Activated CD4-positive, alpha-beta T cell treated with anti-CD3 and anti-CD28 coated beads for 24 hours (primary cell): ENCODE measurements around the gene TIAM2.
A peak's percentile ranks its signal among the peaks of the same experiment; 100 is the strongest.
"Not testable (repeated sequence)": the region's sequence is repeated elsewhere in the genome, so short reads cannot be mapped to it uniquely, and the experiment has no call there.

Experiments
- DNase-seq, 2 donors: peaks; one replicate each; pipeline ENCODE4 v3.0.0-alpha.2; 2020; ENCODE audit warnings: low read depth in 2 of 2

TIAM2 gene

DNA sequence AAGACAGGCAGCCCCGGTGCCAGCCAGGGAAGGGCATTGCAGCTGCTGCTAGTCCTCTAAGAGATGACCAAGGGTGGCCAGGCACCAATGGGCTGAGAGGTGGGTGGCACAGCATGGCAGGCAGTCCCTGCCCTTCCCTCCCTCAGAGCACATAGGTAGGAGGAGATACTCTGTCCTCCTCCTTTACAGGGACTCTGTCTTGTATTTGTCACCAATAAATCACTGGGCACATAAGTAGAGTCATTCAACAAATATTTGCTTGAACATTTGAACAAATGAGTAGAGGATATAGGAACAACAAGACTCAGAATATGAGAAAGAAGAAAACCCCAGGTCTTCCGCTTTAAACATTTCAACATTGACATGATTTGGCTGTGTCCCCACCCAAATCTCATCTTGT is 199.3 kb downstream of the TIAM2 start:
- no peak for DNase-seq

DNA sequence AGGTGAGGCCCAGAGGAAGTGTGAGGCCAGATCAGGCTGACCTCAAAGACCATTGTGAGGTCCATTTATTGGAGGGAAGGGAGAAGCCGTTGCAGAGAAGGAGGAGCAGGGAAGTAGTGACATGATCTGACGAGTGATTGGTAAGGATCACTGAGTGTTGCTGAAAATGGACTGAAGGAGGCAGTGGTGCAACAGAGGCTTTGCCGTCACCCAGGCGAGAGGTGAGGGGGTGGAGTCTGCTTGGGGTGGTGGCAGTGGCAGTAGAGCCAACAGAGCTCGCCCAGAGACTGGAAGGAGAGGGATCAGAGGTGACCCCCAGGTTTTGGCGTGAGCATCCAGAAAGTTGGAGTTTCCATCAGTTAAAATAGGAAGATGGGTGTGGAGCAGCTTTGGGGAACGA is 200.8 kb downstream of the TIAM2 start:
- DNase-seq = no peak

DNA sequence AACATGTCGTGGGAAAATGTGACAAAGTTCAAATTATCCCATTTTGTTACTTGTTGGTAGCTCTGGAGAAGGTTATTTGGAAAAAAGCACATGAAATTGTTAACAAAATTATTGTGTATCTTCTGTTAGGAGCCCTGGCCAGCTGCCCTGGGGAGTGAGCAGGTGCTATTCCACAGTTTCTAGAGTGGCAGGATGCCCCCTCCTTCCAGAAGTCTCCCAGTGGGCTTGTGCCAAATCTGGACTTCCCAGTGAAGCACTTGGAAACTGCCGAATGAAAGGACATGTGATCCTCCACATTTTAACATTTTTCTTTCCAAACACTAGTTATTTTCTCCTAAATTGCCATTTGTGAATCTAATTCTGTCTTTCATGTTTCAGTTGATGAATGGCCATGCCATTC is 201.8 kb downstream of the TIAM2 start:
- DNase-seq = no peak

DNA sequence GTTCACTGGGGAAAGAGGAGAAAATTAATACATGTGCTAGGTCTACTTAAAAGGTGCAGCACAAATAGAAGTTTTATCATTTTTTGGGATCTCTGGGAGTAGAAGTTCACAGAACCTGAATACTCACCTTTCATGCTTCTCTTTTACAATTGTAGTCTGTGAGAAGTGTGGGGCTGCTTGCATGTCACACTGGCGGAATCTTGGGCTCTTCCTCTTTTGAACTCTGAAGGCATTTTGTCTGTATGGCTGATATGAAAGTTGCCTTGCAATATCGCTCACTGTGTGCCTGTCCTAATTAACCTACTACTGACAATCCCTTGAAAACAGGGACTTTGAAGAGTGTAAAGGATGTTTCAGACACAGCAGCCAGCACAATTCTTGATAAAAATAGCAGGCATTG is 202.8 kb downstream of the TIAM2 start:
- DNase-seq = no peak

DNA sequence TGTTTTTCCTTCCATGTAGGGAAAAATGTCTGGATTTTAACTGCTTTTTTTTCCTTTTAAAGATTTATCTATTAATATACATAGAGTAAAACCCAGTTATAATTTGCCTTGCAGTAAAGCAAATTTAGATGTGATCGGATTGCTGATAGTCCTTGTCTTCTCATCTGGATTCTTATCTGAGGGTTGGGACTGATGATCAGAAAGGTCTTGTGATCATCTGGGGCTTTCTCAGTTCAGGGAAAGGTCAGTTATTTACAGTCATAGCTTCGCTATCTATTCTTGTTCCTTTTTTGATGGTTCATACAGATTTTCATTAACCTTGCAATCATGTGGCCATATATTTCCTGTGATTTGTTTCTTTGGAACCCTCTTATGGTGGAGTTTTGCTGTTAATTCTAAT is 204.9 kb downstream of the TIAM2 start:
- DNase-seq = no peak

DNA sequence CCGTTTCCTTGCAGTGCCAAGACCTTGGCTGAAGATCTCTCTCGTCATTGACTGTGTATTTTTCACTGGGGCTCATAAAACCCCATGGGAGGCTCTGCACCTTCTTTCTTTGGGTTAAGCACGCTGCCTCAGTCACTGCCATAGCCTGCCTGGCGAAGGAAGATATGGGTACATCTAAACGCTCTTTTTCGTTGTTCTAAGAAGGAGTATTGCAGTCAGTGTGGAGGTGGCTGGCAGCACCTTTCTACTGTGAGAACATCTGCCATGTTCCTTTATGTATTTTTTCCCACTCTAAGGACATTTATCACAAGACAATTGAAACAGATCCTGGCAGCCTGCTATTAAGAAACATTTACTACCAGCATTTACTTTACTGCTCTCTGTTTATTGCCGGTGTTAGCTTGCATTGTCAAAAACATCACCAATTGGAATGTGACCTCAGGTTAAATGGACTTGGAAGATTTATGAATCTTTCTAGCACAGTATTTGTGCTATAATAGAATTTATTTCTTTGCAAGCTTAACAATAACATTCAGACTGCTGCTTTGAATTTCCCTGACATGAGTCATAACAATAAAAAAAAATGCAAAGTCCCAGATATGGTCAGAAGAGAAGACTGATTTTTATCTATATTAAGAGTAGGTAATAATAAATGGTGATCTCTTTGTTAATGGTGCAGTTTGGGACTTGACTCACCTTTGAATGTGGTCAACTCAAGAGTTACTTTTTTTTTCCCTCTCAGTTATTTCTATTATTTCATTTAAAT is 206.5 kb downstream of the TIAM2 start:
- DNase-seq = no peak

DNA sequence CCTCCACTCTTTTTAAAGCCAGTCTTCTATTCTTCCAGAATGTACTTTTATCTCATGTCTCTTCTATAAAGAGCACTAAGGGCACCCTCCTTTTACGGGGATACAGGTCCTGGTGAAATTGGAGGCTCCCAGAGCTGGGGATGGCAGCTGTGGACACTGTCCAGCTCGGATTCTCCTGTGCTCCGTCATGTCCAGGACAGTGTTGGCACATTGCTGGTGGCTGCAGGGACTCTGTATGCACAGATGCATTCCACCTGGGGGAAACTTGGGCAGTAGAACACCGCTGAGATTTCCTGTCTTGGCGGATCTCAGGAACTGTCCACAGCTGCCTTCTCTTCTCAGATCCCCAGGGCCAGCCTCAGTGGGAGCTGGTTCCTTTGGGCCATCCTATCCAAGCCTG is 212.1 kb downstream of the TIAM2 start:
- DNase-seq = no peak

DNA sequence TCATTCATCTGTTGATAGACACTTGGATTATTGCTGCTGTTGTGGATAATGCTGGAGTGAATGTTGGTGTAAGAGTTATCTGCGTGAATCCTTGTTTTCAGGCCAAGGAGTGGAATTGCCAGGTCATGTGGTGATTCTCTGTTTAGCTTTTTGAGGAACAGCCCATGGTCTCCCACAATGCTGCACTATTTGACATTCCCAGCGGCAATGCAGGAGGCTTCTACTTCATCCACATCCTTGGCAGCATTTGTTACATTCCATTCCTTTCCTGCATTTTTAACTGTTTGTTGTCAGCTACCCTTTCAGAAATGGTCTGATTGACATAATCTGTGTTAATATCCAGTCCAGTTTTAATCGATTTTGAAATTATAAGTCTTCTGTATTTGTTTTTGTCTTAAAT is 217.0 kb downstream of the TIAM2 start:
- DNase-seq = no peak

DNA sequence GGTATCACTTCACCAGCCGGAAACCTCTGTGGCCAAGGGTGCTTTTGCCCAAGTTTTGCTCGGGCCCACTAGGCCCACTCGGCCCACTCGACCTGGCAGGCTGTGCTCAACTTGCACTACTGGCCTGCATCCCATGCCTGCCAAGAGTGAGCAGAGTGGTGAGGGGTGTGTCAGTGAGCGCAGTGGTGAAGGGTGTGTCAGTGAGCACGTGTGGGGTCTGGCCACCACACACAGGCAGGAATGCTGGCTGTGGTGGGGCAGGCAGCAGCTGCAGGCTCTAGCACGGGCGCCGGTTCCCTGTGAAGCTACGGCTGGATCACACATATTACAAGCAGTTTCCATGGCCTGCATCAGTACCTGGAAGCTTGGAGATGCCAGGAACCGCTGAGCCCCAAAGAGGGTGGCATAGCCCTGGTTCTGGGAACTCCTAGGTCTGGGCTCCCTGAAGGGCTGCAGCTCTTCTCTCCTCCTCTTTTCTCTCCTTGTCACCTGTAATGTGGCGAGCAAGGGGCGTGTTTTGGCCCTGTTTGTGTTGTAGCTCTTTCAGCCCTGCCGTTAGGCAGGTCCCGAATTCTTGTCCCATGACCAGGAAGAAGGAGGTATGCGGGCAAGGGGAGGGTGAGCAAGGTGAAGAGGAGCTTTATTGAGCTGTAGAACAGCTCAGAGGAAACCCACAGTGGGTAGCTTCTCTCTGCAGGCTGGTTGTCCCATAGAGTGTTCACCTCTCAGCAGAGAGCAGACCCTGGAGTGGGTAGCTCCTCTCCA is 217.7 kb downstream of the TIAM2 start:
- DNase-seq = no peak

DNA sequence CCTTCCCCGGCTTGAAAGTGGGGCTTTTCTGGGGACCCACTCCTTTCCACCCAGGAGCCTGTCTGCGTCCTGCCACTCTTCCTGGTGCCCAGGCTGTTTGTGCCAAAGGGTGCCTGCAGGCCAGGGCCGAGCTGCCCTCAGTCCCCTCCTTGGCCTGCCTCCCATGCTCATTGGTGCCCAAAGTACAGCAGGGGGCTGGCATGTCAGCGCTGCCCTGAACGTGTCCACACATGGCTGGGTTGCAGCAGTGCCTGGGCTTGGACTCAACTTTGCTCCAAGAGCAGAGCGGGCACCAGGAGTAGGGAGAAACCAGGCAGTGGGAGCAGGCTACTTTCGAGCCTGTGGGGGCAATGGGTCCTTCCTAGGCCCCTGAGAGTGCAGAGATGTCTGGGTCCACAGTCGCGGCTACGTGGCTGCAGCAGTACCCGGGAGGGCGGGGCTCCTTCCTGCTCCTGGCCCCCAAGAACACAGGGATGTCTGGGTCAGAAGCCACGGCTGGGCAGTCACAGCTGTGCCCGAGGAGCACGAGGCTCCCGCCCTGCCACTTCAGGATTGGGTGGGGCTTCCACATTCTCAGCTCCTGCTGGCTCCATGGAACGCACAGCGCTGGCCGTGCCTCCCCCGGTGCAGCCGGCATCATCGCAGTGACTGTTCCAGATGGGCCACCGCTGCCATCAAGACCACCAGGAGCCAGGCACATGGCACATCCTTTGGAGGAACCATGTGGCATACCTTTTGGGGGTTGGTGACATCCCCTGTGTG is 218.7 kb downstream of the TIAM2 start:
- no peak for DNase-seq

DNA sequence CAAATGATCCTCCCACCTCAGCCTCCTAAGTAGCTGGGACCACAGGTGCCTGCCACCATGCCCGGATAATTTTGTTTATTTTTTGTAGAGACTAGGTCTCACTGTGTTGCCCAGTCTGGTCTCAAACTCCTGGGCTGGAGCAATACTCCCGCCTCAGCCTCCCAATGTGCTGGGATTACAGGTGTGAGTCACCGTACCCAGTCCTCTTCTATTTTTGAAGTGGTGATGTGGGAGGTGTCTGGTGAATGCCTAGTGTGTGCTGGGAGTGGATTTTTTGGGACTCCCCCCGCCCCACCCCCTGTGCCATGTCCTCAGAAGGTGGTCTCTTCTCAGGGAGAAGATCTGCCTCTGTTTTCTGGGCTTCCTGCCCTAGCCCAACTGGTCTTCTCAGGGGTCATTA is 220.8 kb downstream of the TIAM2 start:
- no peak for DNase-seq

DNA sequence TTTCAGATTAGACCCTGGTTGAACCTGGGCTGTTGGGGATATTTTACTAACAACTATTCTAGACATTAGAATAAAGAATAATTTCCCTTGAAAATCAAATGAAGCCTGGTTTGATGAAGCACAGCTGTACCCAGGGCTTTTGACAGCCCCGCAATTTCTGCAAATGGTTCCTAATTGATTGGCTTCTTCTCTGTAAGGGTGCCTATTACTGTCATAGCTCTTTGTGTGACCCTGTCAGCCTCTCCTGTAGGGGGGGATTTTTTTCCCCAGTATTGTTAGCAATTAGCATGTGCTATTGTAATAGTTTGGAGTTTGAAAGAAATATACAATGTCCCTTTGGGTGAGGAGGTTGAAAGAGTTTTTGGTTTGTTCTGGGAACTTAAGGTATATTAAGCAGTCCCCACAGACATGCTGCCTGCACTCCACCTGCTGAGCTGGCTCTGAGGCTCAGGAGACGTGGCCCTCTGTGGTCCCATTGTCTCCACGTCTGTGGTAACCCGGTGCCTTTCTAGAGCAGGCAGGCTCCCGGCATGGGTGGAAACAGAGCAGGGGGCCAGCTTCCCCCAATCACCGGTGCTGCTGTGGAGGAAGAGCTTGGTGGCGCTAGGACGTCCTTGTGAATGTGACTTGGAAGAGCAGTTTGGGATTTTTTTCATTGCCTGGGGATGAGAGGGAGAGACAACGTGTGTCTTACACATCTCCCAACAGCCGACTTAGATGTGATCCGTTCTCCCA is 221.4 kb downstream of the TIAM2 start:
- DNase-seq = no peak

DNA sequence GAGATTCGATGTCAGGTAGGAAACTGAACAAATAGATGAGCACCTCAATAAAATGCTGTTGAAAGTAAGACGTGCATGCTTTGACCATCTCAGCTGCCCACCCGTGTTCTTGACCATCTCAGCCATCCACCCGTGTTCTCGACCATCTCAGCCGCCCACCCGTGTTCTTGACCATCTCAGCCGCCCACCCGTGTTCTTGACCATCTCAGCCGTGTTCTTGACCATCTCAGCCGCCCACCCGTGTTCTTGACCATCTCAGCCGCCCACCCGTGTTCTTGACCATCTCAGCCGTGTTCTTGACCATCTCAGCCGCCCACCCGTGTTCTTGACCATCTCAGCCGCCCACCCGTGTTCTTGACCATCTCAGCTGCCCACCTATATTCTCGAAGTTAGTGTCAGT is 223.6 kb downstream of the TIAM2 start:
- not testable (repeated sequence) for DNase-seq

DNA sequence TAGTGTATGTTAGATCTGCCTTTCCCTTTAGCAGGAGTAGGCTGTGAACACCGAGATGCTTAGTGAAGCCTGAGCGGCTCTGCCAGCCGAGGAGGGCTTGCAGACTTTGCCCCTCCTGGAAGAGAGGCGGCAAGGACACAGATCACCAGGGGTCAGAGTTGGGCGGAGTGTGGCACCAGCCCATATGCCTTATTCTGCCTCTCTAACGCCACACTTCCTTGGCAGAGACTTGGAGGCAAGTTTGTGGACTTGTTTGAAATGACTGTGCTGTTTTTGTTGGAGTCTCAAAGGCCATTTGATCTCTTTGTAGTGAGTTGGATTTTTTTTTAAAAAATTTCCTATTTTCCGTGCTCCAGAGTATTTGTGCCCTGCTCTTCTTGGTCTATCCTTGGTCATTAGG is 224.2 kb downstream of the TIAM2 start:
- no peak for DNase-seq

DNA sequence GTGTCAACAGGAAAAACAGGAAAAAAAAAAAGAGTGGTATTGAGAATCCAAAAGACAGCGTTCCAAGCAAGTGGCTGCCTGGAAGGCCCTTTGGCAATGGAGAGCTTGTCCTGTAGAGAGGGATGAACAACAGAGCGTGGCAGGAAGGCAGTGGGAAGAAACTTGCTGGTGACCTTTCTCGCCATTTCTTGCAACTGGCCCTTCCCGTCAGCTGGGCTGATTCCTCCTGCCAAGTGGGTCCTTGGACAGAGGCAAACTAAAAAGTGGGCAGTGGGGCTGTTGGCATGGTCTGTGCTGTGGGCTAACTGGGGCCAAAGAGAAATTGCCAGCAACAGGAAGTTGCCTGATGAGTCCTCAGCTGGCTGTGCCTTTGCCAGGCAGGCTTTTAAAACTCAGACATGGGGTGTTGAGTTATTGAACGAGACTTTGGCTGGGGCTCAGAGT is 224.8 kb downstream of the TIAM2 start:
- no peak for DNase-seq

DNA sequence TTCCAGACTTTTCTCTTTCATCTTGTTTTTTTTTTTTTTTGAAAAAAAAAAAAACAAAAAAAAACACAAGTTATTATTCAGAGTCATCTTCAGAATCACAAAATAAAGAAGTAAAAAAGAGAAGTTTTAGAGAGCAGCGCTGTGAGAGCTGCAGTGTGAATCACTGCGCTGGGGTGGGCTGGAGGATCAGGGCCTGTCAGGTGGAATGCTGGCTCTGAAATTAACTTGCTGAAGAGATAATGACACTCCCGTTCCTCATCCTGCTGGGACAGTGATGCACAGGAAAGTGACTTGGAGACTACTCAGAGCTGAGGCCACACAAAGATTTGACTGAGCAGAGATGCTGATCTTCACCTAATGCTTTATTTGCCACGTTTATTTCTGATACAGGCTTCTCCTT is 226.0 kb downstream of the TIAM2 start:
- DNase-seq = no peak

DNA sequence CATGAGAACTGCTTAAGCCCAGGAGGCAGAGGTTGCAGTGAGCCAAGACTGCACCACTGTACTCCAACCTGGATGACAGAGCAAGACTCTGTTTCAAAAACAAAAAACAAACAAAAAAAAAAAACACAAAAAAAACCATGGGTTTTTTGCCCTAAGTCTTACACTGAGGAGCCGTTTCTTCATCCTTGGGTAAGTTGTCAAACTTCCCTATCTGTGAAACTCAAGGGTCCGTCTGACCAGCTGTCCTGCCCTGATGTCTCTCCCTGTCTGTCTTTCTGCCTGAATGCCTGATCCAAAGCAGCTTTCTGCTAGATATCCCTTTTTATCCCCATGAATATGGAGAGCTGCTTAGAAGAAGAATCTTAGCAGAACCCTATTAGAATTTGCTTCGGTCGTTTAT is 227.4 kb downstream of the TIAM2 start:
- DNase-seq = no peak

DNA sequence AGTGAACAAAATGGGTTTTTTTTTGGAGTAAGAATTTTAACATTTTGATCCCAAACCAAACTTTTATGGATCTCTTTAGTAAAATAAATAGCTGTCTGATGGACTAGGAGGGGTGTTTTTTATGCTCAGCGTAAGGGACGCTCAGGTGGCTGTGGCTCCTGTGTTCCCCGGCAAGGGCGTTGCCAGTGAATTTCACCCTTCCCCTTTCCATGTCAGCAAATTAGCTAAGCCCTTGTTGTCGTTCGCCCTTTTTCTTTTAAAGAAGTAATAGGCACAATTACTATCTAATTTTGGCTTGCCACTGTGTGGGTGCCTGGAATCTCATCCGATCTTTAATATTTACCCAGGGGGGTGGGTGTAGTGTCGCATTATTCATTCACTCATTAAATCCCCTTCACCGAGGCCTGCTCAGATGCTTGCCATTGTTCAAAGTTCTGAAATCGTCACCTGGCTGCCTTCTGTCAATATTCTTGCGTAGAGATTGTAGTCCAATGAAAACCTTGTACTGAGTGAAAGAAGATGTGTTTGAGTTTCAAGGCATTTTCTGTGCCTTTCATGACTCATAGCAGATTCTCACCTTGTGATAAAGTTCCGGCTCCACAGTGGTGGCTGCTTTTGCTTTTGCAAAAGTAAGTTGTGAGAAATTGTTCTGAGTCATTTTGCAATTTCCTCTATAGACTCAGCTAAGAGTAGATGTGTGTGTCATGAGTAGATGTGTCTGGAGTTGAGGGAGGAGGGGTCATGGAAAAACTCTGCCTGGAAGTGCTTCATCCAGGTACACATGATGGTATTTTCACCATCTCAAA is 228.7 kb downstream of the TIAM2 start:
- peak; percentile 31 to 36 for DNase-seq

DNA sequence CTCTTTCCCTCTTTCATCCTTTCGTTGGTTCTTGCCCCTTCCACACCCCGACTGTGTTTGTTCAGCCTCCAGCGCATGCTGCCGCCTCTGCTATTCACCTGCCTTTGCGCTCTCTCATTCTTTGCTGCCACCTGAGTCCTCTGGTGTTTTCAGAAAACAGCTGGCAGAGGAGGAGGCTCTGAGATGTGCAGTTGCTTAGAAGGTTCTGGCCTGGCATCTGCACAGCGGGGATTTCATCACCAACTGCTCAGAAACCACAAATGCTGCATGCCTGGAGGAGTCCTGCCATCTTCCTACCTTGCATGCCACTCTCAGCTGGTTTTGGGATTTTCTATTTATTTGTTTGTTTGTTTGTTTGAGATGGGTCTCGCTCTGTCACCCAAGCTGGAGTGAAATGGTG is 229.5 kb downstream of the TIAM2 start:
- no peak for DNase-seq

DNA sequence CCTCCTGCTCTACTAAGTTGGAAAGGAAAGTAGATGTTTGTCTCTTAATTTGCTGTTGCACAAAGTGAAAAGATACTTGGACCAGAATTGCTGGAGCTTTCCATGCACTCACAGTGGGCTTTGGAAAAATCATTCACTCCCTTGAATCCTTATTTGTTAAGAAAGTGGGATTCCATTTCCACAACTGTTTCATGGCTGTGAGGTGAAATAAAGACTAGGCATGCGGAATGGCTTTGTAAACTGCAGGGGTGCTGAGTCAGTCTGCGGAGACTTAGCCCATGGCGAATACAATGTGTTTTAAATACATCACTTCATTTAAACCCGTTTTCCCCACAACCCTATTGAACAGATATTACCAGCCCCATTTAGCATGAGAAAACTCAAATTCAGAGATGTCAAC is 231.9 kb downstream of the TIAM2 start:
- no peak for DNase-seq

DNA sequence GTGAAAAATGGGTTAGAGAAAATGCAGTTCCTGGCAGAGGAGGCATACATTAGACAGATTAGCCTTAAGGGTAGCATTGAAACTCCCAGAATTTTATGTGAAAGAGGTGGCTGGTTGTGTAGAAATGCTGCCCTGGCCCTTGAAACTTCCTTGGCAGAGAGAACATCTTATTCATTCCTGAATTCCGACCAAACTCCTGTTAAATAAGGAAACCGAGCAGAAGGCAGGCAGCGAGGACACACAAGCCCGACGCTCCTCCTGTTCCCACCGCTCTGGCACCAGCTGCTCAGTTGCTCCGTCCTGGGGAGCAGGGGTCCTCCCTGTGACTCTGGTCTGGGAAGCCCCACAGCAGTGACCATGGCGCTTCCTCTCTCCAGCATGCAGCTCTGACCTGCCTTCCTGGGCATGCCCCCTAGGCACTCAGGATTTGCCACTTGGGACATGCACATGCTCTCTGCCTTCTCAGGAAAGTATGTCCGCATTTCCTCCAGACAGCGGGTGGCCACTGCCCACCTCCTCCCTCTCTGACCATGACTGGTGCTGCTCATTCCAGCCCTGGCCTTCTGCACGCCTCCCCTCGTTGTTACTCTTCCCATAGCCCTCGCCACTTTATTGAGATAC is 233.5 kb downstream of the TIAM2 start:
- no peak for DNase-seq
